Testis (tissue), 3 donors: Measurements from ENCODE around the gene TNS1. TPM values are rescaled to one million over a fixed set of nuclear protein-coding genes. Genes with fewer than 3 reads are reported as not detected.
A peak's percentile ranks its signal among the peaks of the same experiment; 100 is the strongest.

Source experiments
- DNase-seq: peaks from one replicate; pipeline ENCODE4 v3.0.0-alpha.2; 2019
- H3K27ac ChIP-seq, 2 donors: fragments of 200-600 bp; sonication (generic); one replicate each; pipeline ENCODE4 v1.5.1; 2019
- H3K27me3 ChIP-seq: fragments of 200-600 bp; sonication (generic); one replicate; pipeline ENCODE4 v1.5.1; 2019
- H3K36me3 ChIP-seq: fragments of 200-600 bp; sonication (generic); one replicate; pipeline ENCODE4 v1.5.1; 2017; ENCODE audit warnings: low read depth; ENCODE audit errors: missing control alignments
- H3K4me1 ChIP-seq: fragments of 200-600 bp; sonication (generic); one replicate; pipeline ENCODE4 v1.5.1; 2019
- H3K4me3 ChIP-seq, 2 donors: fragments of 200-600 bp; sonication (generic); one replicate each; pipeline ENCODE4 v1.5.1; 2017 to 2019
- H3K9me3 ChIP-seq: fragments of 200-600 bp; sonication (generic); one replicate; pipeline ENCODE4 v1.5.1; 2017
- POLR2A ChIP-seq: fragments of 450-650 bp; IDR thresholded peaks from one replicate; pipeline ENCODE4 v1.6.1; 2017; ENCODE audit warnings: antibody characterized with exemption, mild to moderate bottlenecking, moderate library complexity
- WGBS, 2 donors: methylation state at CpG; one replicate each; pipeline ENCODE4 v1.1.5; 2018; 5-methylcytosine and 5-hydroxymethylcytosine counted together
- intact Hi-C: fragments of 100-400 bp; cut with DNase I; formaldehyde crosslinking; loops from one replicate; pipeline ENCODE4 v1.15.1; 2023; ENCODE audit warnings: low total_unique reads
- polyA plus RNA-seq: library from polyadenylated mRNA; stranded (reverse); fragments of 350-450 nt; fragmentation: Illumina TruSeq; extraction: RNeasy Lipid Tissue Mini Kit (QIAGEN cat#74804); gene quantifications from one replicate; pipeline ENCODE4 v1.2.3, GENCODE V29; 2014; ENCODE audit warnings: low read depth, low replicate concordance; ENCODE audit not compliant: insufficient read depth
- total RNA-seq, 2 donors: library from RNA; depleted of rRNA; stranded (reverse); fragments of >200 nt; gene quantifications; one replicate each; pipeline ENCODE4 v1.2.3, GENCODE V29; 2016
- TF ChIP-seq, protein P1 (sequence below), 3 experiments: fragments of 450-650 bp in 2 of 3; fragments of 200-600 bp in 1 of 3; sonication (generic) in 1 of 3; IDR thresholded peaks; one replicate each; pipeline ENCODE4 v1.5.1; 2016 to 2019; ENCODE audit warnings: antibody characterized with exemption in 3 of 3, mild to moderate bottlenecking in 2 of 3, moderate library complexity in 1 of 3

TNS1 gene
- total and polyA plus RNA-seq, 3 donors from 2014 or later: 75.9 to 256 (median 227) TPM

DNA sequence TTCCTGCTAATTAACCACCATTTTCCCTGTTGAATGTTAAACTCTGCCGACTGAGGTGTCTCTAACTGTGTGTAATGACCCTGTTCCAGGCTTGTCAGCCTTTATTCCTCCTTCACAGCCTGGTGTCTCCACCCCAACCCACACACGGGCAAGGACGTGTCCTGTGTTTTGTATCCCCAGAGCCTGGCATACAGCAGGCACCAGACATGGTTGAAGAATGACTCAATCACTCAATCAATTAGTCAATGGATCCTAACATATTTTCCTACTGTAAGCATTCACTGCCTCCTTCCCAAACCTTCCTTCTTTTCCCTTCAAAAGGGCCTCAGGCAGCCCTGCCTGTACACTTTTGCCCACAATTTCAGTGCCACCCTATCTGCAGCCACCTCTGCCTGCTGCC, 2.7 kb upstream of the TNS1 start:
- no peak overlapping the region for H3K4me3 ChIP-seq
- WGBS, 2 donors: 86 to 91% methylated on average over 3 of the region's 3 CpGs
- no peaks in the 10 kb centered on the region for H3K9me3 ChIP-seq
- H3K27ac ChIP-seq: no peak overlapping the region
- no peaks in the 10 kb centered on the region for H3K36me3 ChIP-seq
- no peak for TF ChIP-seq POLR2A
- TF ChIP-seq, protein P1, sequence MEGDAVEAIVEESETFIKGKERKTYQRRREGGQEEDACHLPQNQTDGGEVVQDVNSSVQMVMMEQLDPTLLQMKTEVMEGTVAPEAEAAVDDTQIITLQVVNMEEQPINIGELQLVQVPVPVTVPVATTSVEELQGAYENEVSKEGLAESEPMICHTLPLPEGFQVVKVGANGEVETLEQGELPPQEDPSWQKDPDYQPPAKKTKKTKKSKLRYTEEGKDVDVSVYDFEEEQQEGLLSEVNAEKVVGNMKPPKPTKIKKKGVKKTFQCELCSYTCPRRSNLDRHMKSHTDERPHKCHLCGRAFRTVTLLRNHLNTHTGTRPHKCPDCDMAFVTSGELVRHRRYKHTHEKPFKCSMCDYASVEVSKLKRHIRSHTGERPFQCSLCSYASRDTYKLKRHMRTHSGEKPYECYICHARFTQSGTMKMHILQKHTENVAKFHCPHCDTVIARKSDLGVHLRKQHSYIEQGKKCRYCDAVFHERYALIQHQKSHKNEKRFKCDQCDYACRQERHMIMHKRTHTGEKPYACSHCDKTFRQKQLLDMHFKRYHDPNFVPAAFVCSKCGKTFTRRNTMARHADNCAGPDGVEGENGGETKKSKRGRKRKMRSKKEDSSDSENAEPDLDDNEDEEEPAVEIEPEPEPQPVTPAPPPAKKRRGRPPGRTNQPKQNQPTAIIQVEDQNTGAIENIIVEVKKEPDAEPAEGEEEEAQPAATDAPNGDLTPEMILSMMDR (IDR thresholded peaks at IDR 0.05): no peak
- no peaks in the 10 kb centered on the region for H3K27me3 ChIP-seq
- intact Hi-C loops: no loop called here
- H3K4me1 ChIP-seq: peaks cover 22% of the 10 kb centered on the region
- no peak for DNase-seq

DNA sequence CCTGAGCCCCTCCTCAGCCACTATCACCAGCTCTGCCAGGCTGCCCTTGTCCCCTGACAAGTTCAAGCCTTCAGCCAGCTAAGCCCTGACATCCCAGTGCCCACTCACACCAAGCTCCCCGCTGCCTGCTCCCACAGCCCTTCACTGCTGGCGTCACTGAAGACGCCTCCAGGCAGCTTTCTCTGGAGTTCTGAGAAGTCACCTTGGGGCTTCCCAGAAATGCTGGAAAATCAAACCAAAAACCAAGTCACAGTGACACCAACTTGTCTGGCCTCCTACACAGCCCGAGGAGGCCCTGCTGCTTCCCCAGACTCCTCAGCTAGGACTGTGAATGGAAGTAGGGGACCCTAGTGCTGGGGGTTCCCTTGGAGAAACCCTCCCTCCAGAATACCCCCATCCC, 2.2 kb upstream of the TNS1 start:
- no peak for DNase-seq
- Histone ChIP-seq H3K27ac (peak overlapping the region in 1 of 2 donors; percentile 78), H3K36me3 (no peaks in the 10 kb centered on the region), H3K4me1 (peaks cover 23% of the 10 kb centered on the region), H3K4me3 (no peak overlapping the region), H3K27me3 (no peaks in the 10 kb centered on the region), H3K9me3 (no peaks in the 10 kb centered on the region)
- TF ChIP-seq POLR2A: no peak
- TF ChIP-seq, protein P1 (IDR thresholded peaks at IDR 0.05): no peak
- 89 to 100% methylated on average over 4 of the region's 4 CpGs for whole genome bisulfite sequencing, 2 donors
- intact Hi-C loops: no loop called here

DNA sequence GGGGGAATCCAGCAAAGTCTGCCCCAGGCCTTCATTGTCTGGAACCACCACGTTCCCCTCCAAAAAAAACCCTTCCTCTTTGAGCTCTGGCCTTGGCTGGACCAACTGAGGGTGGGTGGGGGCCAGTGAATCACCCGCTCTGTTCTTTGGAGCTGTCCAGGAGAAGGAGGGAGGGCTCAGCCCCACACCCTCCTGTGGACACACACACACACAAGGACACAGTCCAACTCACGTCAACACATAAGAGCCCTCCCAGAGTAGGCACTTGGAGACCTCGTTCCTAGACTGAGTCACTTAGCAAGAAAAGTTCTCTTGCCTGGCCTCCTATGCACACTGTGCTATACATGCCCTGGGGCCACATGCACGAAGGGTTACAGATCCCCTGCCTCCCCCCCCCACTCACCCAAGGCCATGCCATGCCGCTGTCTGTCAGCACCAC, 1.2 kb upstream of the TNS1 start:
- Histone ChIP-seq H3K4me3 (no peak overlapping the region), H3K9me3 (no peaks in the 10 kb centered on the region), H3K27me3 (no peaks in the 10 kb centered on the region), H3K4me1 (peaks cover 16% of the 10 kb centered on the region), H3K27ac (peak overlapping the region in 1 of 2 donors; percentile 78), H3K36me3 (no peaks in the 10 kb centered on the region)
- DNase-seq: peak; percentile 87
- 28 to 51% methylated on average over 3 to 6 of the region's 6 CpGs for whole genome bisulfite sequencing, 2 donors
- TF ChIP-seq, protein P1 (IDR thresholded peaks at IDR 0.05): no peak
- TF ChIP-seq POLR2A: no peak
- intact Hi-C loops: no loop called here

DNA sequence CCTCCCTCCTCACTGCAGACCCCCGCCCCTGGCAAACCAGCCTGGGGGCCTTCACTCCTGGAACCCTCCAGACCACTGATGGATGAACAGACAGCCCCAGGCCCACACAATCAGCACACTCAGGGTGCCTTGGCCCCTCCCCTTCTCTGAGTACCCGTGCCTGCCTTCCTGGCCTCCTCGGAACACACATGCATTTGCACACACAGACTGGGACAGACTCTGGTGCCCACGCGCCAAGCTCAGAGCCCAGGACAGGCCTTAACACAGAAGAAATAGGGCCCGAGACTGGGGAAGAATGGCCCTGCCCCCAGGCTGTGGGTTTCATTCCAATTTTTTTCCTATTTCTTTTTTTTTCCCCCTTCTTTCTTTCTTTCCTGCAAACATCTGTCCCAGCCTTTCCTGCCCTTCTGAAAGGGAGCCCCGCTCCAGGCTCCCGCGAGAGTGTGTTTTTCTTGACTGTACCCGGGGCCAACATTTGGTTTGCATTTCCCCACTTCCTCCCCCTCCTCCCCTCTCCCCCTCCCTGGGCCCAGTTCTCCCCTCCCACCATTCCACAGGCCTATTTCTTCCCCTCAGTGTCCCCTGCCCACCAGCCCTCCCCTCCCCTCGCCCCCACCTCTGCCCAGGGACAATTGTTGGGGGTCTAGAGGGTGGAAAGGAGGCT, 618 bp upstream of the TNS1 start:
- H3K4me3 ChIP-seq: peak overlapping the region in 1 of 2 donors; percentile 62
- WGBS, 2 donors: 40 to 47% methylated on average over 11 of the region's 11 CpGs
- H3K27me3 ChIP-seq: no peaks in the 10 kb centered on the region
- H3K4me1 ChIP-seq: peaks cover 16% of the 10 kb centered on the region
- H3K36me3 ChIP-seq: no peaks in the 10 kb centered on the region
- TF ChIP-seq, protein P1 (IDR thresholded peaks at IDR 0.05): no peak
- no peak for TF ChIP-seq POLR2A
- no peaks in the 10 kb centered on the region for H3K9me3 ChIP-seq
- H3K27ac ChIP-seq: peak overlapping the region; percentile 76 to 78
- intact Hi-C loops: no loop called here
- DNase-seq: peak; percentile 43
